Measurements from ENCODE around the gene DCAF8L2. TPM values are rescaled to one million over a fixed set of nuclear protein-coding genes. Genes with fewer than 3 reads are reported as not detected.

The DCAF8L2 gene
- total RNA-seq, 1 donor from 2014 or later, result 0.62 TPM

DNA sequence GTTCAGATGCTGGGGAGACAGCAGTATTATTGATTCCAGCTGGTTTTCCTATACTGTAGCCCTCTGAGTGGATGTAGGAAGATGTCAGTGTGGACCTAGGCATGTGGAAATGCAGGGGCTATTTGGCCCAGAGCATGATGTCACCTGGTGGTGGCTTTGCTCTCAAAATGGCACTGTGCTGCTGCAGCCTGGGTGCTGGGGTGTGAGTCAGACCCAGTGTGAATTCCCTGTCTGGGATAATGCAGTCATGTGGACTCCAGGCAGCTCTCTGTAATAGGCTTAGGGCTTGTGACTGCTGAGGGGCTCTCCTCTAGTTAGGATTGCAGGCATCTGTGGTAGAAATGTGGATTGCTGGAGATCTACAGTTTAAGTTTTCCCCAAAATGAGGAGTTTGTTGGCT is 70.7 kb downstream of the DCAF8L2 start:
- Mint-ChIP-seq H3K27me3 (ENCODE audit: unreplicated experiment) (no peaks in the 10 kb centered on the region), H3K27ac (ENCODE audit: unreplicated experiment) (no peak overlapping the region), H3K4me1 (ENCODE audit: unreplicated experiment) (no peaks in the 10 kb centered on the region), H3K9me3 (ENCODE audit: unreplicated experiment) (no peaks in the 10 kb centered on the region), H3K36me3 (ENCODE audit: low read depth, unreplicated experiment) (no peaks in the 10 kb centered on the region), H3K4me3 (ENCODE audit: unreplicated experiment) (no peak overlapping the region)
- TF ChIP-seq, protein P1, sequence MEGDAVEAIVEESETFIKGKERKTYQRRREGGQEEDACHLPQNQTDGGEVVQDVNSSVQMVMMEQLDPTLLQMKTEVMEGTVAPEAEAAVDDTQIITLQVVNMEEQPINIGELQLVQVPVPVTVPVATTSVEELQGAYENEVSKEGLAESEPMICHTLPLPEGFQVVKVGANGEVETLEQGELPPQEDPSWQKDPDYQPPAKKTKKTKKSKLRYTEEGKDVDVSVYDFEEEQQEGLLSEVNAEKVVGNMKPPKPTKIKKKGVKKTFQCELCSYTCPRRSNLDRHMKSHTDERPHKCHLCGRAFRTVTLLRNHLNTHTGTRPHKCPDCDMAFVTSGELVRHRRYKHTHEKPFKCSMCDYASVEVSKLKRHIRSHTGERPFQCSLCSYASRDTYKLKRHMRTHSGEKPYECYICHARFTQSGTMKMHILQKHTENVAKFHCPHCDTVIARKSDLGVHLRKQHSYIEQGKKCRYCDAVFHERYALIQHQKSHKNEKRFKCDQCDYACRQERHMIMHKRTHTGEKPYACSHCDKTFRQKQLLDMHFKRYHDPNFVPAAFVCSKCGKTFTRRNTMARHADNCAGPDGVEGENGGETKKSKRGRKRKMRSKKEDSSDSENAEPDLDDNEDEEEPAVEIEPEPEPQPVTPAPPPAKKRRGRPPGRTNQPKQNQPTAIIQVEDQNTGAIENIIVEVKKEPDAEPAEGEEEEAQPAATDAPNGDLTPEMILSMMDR (IDR thresholded peaks at IDR 0.05; ENCODE audit: unreplicated experiment), result no peak
- DNase-seq (ENCODE audit: low spot score), result no peak

DNA sequence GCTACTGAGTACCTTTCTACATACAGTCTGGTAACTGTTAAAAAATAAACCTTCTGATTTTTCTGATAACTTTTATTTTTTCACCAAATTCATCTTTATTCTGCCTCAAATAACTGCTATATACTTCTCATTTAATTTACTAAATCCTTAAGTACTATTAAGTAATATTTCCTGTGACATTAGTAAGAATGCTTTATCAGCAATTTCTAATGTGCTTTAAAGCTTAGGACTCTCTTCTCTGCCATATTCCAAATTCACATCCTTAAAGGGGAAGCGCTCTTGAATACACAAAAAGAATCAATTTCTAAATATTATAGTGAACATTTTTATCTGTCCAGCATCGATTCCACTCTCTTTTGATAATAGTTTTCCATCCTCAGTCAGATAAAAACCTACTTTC is 81.1 kb downstream of the DCAF8L2 start:
- H3K4me1 Mint-ChIP-seq (ENCODE audit: unreplicated experiment), result no peaks in the 10 kb centered on the region
- H3K9me3 Mint-ChIP-seq (ENCODE audit: unreplicated experiment), result no peaks in the 10 kb centered on the region
- TF ChIP-seq, protein P1 (IDR thresholded peaks at IDR 0.05; ENCODE audit: unreplicated experiment), result no peak
- no peak for DNase-seq (ENCODE audit: low spot score)
- no peaks in the 10 kb centered on the region for H3K27me3 Mint-ChIP-seq (ENCODE audit: unreplicated experiment)
- H3K27ac Mint-ChIP-seq (ENCODE audit: unreplicated experiment), result no peak overlapping the region
- no peaks in the 10 kb centered on the region for H3K36me3 Mint-ChIP-seq (ENCODE audit: low read depth, unreplicated experiment)
- H3K4me3 Mint-ChIP-seq (ENCODE audit: unreplicated experiment), result no peak overlapping the region

DNA sequence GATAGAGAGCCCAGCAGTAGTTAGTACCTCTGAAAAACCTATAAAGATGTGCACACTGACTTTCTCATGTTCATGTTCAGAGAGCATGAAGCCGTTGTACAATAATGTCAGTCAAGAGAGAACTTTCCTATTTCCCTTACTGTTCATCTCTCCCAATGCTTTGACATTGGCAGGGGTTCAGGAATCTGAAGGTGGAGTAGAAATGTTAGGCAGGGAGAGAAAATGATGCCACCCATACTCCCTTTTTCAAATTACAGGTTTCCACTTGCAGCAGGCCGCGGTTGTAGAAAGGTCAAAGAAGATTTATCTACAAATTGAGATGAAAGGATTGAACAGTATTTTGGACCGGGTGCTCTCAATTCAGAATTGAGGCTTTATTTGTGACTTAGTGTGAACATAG is 84.3 kb downstream of the DCAF8L2 start:
- no peaks in the 10 kb centered on the region for H3K9me3 Mint-ChIP-seq (ENCODE audit: unreplicated experiment)
- H3K36me3 Mint-ChIP-seq (ENCODE audit: low read depth, unreplicated experiment), result no peaks in the 10 kb centered on the region
- no peaks in the 10 kb centered on the region for H3K27me3 Mint-ChIP-seq (ENCODE audit: unreplicated experiment)
- TF ChIP-seq, protein P1 (IDR thresholded peaks at IDR 0.05; ENCODE audit: unreplicated experiment), result no peak
- no peak overlapping the region for H3K4me3 Mint-ChIP-seq (ENCODE audit: unreplicated experiment)
- H3K27ac Mint-ChIP-seq (ENCODE audit: unreplicated experiment), result no peak overlapping the region
- no peaks in the 10 kb centered on the region for H3K4me1 Mint-ChIP-seq (ENCODE audit: unreplicated experiment)
- no peak for DNase-seq (ENCODE audit: low spot score)

DNA sequence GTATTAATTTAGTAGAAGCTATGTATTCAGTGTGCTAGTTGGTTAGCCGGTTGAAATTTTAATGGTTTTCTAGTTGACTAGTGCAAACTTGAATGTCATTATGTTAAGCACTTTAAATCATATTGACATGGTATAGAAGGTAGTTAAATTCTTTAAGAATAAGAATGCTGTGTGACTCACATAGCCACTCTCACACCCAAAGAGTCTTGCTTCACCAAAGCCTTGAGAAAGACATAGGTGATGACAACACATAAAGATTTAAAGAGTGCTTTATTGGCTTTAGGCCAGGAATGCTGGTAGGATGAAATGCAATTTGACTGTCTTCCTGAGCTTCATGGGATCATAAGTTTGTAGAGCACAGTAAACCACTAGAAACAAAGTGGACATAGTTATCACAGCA is 85.3 kb downstream of the DCAF8L2 start:
- TF ChIP-seq, protein P1 (IDR thresholded peaks at IDR 0.05; ENCODE audit: unreplicated experiment), result no peak
- H3K27ac Mint-ChIP-seq (ENCODE audit: unreplicated experiment), result no peak overlapping the region
- no peak for DNase-seq (ENCODE audit: low spot score)
- no peaks in the 10 kb centered on the region for H3K27me3 Mint-ChIP-seq (ENCODE audit: unreplicated experiment)
- H3K36me3 Mint-ChIP-seq (ENCODE audit: low read depth, unreplicated experiment), result no peaks in the 10 kb centered on the region
- H3K9me3 Mint-ChIP-seq (ENCODE audit: unreplicated experiment), result no peaks in the 10 kb centered on the region
- no peaks in the 10 kb centered on the region for H3K4me1 Mint-ChIP-seq (ENCODE audit: unreplicated experiment)
- no peak overlapping the region for H3K4me3 Mint-ChIP-seq (ENCODE audit: unreplicated experiment)

DNA sequence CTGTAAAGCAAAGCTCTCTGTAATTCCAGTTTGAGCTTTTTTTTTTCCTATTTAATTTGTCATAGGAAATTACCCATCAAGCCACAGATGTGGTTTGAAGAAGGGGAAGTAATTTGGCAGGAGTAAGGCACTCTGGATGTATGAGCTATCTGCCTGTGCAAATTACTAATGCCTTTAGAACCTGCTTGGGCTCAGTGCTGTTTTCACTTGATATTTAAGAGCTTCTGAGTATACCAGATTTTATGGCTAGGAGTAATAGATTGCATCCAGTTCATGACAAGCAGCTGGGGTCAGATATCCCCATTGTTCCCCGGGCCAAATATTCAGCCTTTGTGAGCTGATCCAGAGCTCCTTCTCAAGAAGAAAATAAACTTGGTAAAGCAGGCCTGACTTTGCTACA is 89.1 kb downstream of the DCAF8L2 start:
- no peak overlapping the region for H3K27ac Mint-ChIP-seq (ENCODE audit: unreplicated experiment)
- DNase-seq (ENCODE audit: low spot score), result no peak
- H3K4me3 Mint-ChIP-seq (ENCODE audit: unreplicated experiment), result no peak overlapping the region
- H3K9me3 Mint-ChIP-seq (ENCODE audit: unreplicated experiment), result no peaks in the 10 kb centered on the region
- H3K36me3 Mint-ChIP-seq (ENCODE audit: low read depth, unreplicated experiment), result no peaks in the 10 kb centered on the region
- H3K27me3 Mint-ChIP-seq (ENCODE audit: unreplicated experiment), result no peaks in the 10 kb centered on the region
- TF ChIP-seq, protein P1 (IDR thresholded peaks at IDR 0.05; ENCODE audit: unreplicated experiment), result no peak
- no peaks in the 10 kb centered on the region for H3K4me1 Mint-ChIP-seq (ENCODE audit: unreplicated experiment)
